Measurements from ENCODE around the gene FAM53B. TPM values are rescaled to one million over a fixed set of nuclear protein-coding genes. Genes with fewer than 3 reads are reported as not detected.
"Not testable (repeated sequence)": the region's sequence is repeated elsewhere in the genome, so short reads cannot be mapped to it uniquely, and the experiment has no call there.

FAM53B gene
- total RNA-seq, 4 donors from 2014 or later = 72.7 to 92.1 (median 80.5) TPM

GRCh38 chr10:124612611-124613498 lies 131.3 kb downstream of the FAM53B start:
- TF ChIP-seq, protein P1, sequence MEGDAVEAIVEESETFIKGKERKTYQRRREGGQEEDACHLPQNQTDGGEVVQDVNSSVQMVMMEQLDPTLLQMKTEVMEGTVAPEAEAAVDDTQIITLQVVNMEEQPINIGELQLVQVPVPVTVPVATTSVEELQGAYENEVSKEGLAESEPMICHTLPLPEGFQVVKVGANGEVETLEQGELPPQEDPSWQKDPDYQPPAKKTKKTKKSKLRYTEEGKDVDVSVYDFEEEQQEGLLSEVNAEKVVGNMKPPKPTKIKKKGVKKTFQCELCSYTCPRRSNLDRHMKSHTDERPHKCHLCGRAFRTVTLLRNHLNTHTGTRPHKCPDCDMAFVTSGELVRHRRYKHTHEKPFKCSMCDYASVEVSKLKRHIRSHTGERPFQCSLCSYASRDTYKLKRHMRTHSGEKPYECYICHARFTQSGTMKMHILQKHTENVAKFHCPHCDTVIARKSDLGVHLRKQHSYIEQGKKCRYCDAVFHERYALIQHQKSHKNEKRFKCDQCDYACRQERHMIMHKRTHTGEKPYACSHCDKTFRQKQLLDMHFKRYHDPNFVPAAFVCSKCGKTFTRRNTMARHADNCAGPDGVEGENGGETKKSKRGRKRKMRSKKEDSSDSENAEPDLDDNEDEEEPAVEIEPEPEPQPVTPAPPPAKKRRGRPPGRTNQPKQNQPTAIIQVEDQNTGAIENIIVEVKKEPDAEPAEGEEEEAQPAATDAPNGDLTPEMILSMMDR (IDR thresholded peaks at IDR 0.05) = no peak
- H3K36me3 ChIP-seq = peaks cover 0 to 16% (median 0%) of the 10 kb centered on the region in 3 donors
- peak in 2 of 3 donors; percentile 72 to 75 for DNase-seq
- peak overlapping the region in 3 of 4 donors; percentile 9 to 57 (median 30) for H3K27ac ChIP-seq
- peaks cover 0 to 30% (median 14%) of the 10 kb centered on the region in 4 donors for H3K4me1 ChIP-seq
- H3K9me3 ChIP-seq = no peaks in the 10 kb centered on the region
- H3K4me3 ChIP-seq = no peak overlapping the region
- H3K27me3 ChIP-seq = no peaks in the 10 kb centered on the region

- Histone ChIP-seq H3K4me3 (no peak overlapping the region), H3K9me3 (no peaks in the 10 kb centered on the region), H3K27ac (peak overlapping the region; percentile 35 to 57 (median 48)), H3K4me1 (peaks cover 0 to 30% (median 14%) of the 10 kb centered on the region in 4 donors), H3K36me3 (peaks cover 0 to 7% (median 0%) of the 10 kb centered on the region in 3 donors), H3K27me3 (no peaks in the 10 kb centered on the region)
- DNase-seq = peak in 2 of 3 donors; percentile 59 to 73
- TF ChIP-seq, protein P1 (IDR thresholded peaks at IDR 0.05) = no peak
- no peak for TF ChIP-seq POLR2A (IDR thresholded peaks at IDR 0.05)
Observed at GRCh38 chr10:124611738-124612137, 132.4 kb downstream of the FAM53B start.

- not testable (repeated sequence) for H3K27me3 ChIP-seq, H3K4me3 ChIP-seq, DNase-seq, H3K36me3 ChIP-seq, H3K9me3 ChIP-seq
- Histone ChIP-seq H3K27ac (peak overlapping the region in 2 of 4 donors; percentile 43 to 57), H3K4me1 (peaks cover 0 to 30% (median 14%) of the 10 kb centered on the region in 4 donors)
Observed at GRCh38 chr10:124610851-124611250, 133.3 kb downstream of the FAM53B start.

DNA sequence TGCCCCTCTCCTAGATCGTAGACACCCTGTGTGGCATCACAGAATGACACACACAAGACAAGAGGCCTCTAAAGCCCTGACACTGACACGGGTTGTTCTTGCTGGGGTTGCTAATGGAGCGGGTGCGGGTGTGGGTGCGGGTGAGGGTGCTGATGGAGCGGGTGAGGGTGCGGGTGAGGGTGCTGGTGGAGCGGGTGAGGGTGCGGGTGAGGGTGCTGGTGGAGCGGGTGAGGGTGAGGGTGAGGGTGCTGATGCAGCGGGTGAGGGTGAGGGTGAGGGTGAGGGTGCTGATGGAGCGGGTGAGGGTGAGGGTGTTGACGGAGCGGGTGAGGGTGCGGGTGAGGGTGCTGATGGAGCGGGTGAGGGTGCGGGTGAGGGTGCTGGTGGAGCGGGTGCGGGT lies 134.0 kb downstream of the FAM53B start:
- H3K4me1 ChIP-seq = peaks cover 0 to 30% (median 14%) of the 10 kb centered on the region in 4 donors
- not testable (repeated sequence) for H3K4me3 ChIP-seq, H3K36me3 ChIP-seq, H3K27ac ChIP-seq, DNase-seq, H3K9me3 ChIP-seq, H3K27me3 ChIP-seq

DNA sequence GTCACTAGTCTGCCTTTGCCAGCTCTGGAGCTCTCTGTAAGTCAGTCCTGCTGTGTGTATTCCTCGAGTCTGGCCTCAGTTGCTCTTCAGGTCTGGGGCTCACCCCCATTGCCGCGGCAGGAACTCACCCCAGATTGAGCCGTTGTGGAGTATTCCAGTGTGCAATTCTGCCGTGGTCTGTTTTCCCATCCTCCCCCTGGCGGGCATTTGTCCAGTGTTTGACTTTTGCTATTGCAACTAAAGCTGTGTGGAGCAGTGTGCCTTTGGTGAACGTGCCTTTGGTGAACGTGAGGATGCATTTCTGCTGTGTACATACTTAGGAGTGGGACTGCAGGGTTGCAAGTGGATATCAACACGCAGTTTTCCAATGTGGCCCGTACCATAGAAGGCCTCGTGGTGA lies 134.5 kb downstream of the FAM53B start:
- TF ChIP-seq, protein P1 (IDR thresholded peaks at IDR 0.05) = no peak
- TF ChIP-seq POLR2A (IDR thresholded peaks at IDR 0.05) = no peak
- no peaks in the 10 kb centered on the region for H3K27me3 ChIP-seq
- H3K9me3 ChIP-seq = no peaks in the 10 kb centered on the region
- no peaks in the 10 kb centered on the region for H3K36me3 ChIP-seq
- no peak overlapping the region for H3K4me3 ChIP-seq
- peaks cover 0 to 30% (median 14%) of the 10 kb centered on the region in 4 donors for H3K4me1 ChIP-seq
- no peak for DNase-seq
- no peak overlapping the region for H3K27ac ChIP-seq

DNA sequence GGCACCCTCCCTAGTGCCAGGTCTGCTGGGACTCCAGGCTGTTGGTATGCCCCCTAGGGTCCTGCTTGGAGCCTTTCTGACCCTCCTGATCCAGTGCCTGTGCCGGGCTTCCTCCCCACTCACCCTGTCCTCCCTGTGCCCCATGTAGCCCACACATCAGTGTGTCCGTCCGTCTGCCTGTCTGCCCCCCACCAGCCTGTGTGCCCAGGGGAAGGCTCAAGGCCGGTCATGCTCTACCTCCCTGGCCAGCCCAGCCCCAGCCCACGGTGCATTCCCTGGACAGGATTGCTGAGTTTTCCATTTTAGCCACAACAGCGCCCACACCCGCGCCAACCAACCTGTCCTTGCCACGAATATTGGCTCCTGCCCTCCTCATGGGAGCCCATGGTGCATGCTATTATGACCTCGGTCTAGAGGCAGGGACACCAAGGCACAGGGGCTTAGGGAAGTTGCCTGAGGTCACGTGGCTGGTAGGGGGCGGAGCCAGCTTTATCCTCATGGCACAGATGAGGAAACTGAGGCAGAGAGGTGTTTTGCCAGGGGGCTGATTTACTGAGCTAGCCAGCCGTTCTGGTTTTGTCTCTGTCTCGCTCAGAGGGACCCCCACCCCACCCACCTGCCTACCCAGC lies 136.0 kb downstream of the FAM53B start:
- no peaks in the 10 kb centered on the region for H3K36me3 ChIP-seq
- H3K27ac ChIP-seq = no peak overlapping the region
- H3K27me3 ChIP-seq = no peaks in the 10 kb centered on the region
- TF ChIP-seq, protein P1 (IDR thresholded peaks at IDR 0.05) = no peak
- no peak for TF ChIP-seq POLR2A (IDR thresholded peaks at IDR 0.05)
- peaks cover 0 to 23% (median 8%) of the 10 kb centered on the region in 4 donors for H3K4me1 ChIP-seq
- DNase-seq = no peak
- no peak overlapping the region for H3K4me3 ChIP-seq
- no peaks in the 10 kb centered on the region for H3K9me3 ChIP-seq

Measured in Peyer's patch (tissue), 4 donors.